Suprapubic skin (tissue), 4 donors: ENCODE measurements around the gene SYT3. TPM values are rescaled to one million over a fixed set of nuclear protein-coding genes. Genes with fewer than 3 reads are reported as not detected.

Experiments
- DNase-seq, 2 donors: peaks; one replicate each; pipeline ENCODE4 v3.0.0-alpha.2; 2019; ENCODE audit warnings: low spot score in 2 of 2
- H3K27ac ChIP-seq: fragments of 200-600 bp; sonication (generic); one replicate; pipeline ENCODE4 v1.5.1; 2019
- H3K27me3 ChIP-seq: fragments of 200-600 bp; sonication (generic); one replicate; pipeline ENCODE4 v1.5.1; 2019
- H3K36me3 ChIP-seq: fragments of 200-600 bp; sonication (generic); one replicate; pipeline ENCODE4 v1.5.1; 2019
- H3K4me1 ChIP-seq: fragments of 200-600 bp; sonication (generic); one replicate; pipeline ENCODE4 v1.5.1; 2019
- H3K4me3 ChIP-seq: fragments of 200-600 bp; sonication (generic); one replicate; pipeline ENCODE4 v1.5.1; 2019; ENCODE audit warnings: mild to moderate bottlenecking
- H3K9me3 ChIP-seq: fragments of 200-600 bp; sonication (generic); one replicate; pipeline ENCODE4 v1.5.1; 2019
- CTCF ChIP-seq, 2 donors: fragments of 200-600 bp in 1 of 2; fragments of 450-650 bp in 1 of 2; sonication (generic) in 1 of 2; IDR thresholded peaks; one replicate each; pipeline ENCODE4 v1.5.1; 2016 to 2019; ENCODE audit warnings: antibody characterized with exemption in 2 of 2, mild to moderate bottlenecking in 1 of 2, moderate library complexity in 1 of 2
- EP300 ChIP-seq: sonication (generic); formaldehyde crosslinking; IDR thresholded peaks from one replicate; pipeline ENCODE4 v1.6.1; 2017; ENCODE audit warnings: antibody characterized with exemption
- POLR2A ChIP-seq, 2 donors: fragments of 450-650 bp; IDR thresholded peaks; one replicate each; pipeline ENCODE4 v1.6.1; 2017; ENCODE audit warnings: antibody characterized with exemption in 2 of 2, mild to moderate bottlenecking in 2 of 2, moderate library complexity in 2 of 2
- POLR2AphosphoS5 ChIP-seq, 3 donors: sonication (generic); formaldehyde crosslinking; IDR thresholded peaks; one replicate each; pipeline ENCODE4 v1.6.1; 2017; ENCODE audit warnings: antibody characterized with exemption in 3 of 3
- WGBS: methylation state at CpG from one replicate; pipeline ENCODE4 v1.1.5; 2018; 5-methylcytosine and 5-hydroxymethylcytosine counted together
- total RNA-seq, 4 donors: library from RNA; depleted of rRNA; stranded (reverse); fragments of >200 nt; gene quantifications; one replicate each; pipeline ENCODE4 v1.1.0, GENCODE V29; 2016

The SYT3 gene
- total RNA-seq, 4 donors from 2014 or later, result 0.23 to 1.8 (median 0.30) TPM; not detected in 1

- no peak for TF ChIP-seq EP300
- TF ChIP-seq CTCF (IDR thresholded peaks at IDR 0.05), result no peak
- no peak for TF ChIP-seq POLR2A (IDR thresholded peaks at IDR 0.05)
- TF ChIP-seq POLR2AphosphoS5 (IDR thresholded peaks at IDR 0.05), result no peak
- no peaks in the 10 kb centered on the region for H3K36me3 ChIP-seq
- H3K4me1 ChIP-seq, result no peaks in the 10 kb centered on the region
- H3K27ac ChIP-seq, result no peak overlapping the region
- WGBS, result 100% methylated on average over 1 of the region's 14 CpGs
- H3K9me3 ChIP-seq, result peaks cover 3% of the 10 kb centered on the region
- no peak for DNase-seq
- H3K27me3 ChIP-seq, result peaks cover 16% of the 10 kb centered on the region
- no peak overlapping the region for H3K4me3 ChIP-seq
Observed at GRCh38 chr19:50629801-50630200, 9.9 kb downstream of the SYT3 start.

GRCh38 chr19:50629194-50629593 lies 10.5 kb downstream of the SYT3 start:
- Histone ChIP-seq H3K4me3 (no peak overlapping the region), H3K27ac (no peak overlapping the region), H3K36me3 (no peaks in the 10 kb centered on the region), H3K4me1 (no peaks in the 10 kb centered on the region), H3K9me3 (no peaks in the 10 kb centered on the region), H3K27me3 (peaks cover 16% of the 10 kb centered on the region)
- TF ChIP-seq CTCF (IDR thresholded peaks at IDR 0.05), result no peak
- TF ChIP-seq POLR2A (IDR thresholded peaks at IDR 0.05), result no peak
- TF ChIP-seq POLR2AphosphoS5 (IDR thresholded peaks at IDR 0.05), result no peak
- no peak for TF ChIP-seq EP300
- WGBS, result 77% methylated on average over 16 of the region's 20 CpGs
- no peak for DNase-seq

GRCh38 chr19:50628551-50628950 lies 11.1 kb downstream of the SYT3 start:
- no peaks in the 10 kb centered on the region for H3K36me3 ChIP-seq
- H3K27ac ChIP-seq, result no peak overlapping the region
- WGBS, result 90% methylated on average over 7 of the region's 7 CpGs
- no peak for TF ChIP-seq POLR2A (IDR thresholded peaks at IDR 0.05)
- no peak for TF ChIP-seq EP300
- TF ChIP-seq CTCF (IDR thresholded peaks at IDR 0.05), result no peak
- no peak for TF ChIP-seq POLR2AphosphoS5 (IDR thresholded peaks at IDR 0.05)
- H3K4me3 ChIP-seq, result no peak overlapping the region
- H3K4me1 ChIP-seq, result no peaks in the 10 kb centered on the region
- DNase-seq, result no peak
- H3K27me3 ChIP-seq, result peaks cover 12% of the 10 kb centered on the region
- H3K9me3 ChIP-seq, result no peaks in the 10 kb centered on the region

GRCh38 chr19:50628146-50628545 lies 11.5 kb downstream of the SYT3 start:
- no peaks in the 10 kb centered on the region for H3K4me1 ChIP-seq
- DNase-seq, result no peak
- H3K4me3 ChIP-seq, result no peak overlapping the region
- peaks cover 9% of the 10 kb centered on the region for H3K27me3 ChIP-seq
- no peak overlapping the region for H3K27ac ChIP-seq
- no peaks in the 10 kb centered on the region for H3K9me3 ChIP-seq
- WGBS, result 91% methylated on average over 5 of the region's 5 CpGs
- H3K36me3 ChIP-seq, result no peaks in the 10 kb centered on the region
- TF ChIP-seq POLR2A (IDR thresholded peaks at IDR 0.05), result no peak

- Histone ChIP-seq H3K4me3 (no peak overlapping the region), H3K9me3 (no peaks in the 10 kb centered on the region), H3K36me3 (no peaks in the 10 kb centered on the region), H3K27ac (no peak overlapping the region), H3K4me1 (no peaks in the 10 kb centered on the region), H3K27me3 (peaks cover 8% of the 10 kb centered on the region)
- 68% methylated on average over 4 of the region's 4 CpGs for WGBS
- TF ChIP-seq POLR2AphosphoS5 (IDR thresholded peaks at IDR 0.05) (no peak), EP300 (no peak), CTCF (IDR thresholded peaks at IDR 0.05) (no peak), POLR2A (IDR thresholded peaks at IDR 0.05) (no peak)
- no peak for DNase-seq
Observed at GRCh38 chr19:50626795-50627194, 12.9 kb downstream of the SYT3 start.

GRCh38 chr19:50626011-50626410 lies 13.7 kb downstream of the SYT3 start:
- no peak for TF ChIP-seq CTCF (IDR thresholded peaks at IDR 0.05)
- TF ChIP-seq EP300, result no peak
- no peak for TF ChIP-seq POLR2AphosphoS5 (IDR thresholded peaks at IDR 0.05)
- TF ChIP-seq POLR2A (IDR thresholded peaks at IDR 0.05), result no peak
- H3K27ac ChIP-seq, result no peak overlapping the region
- 82% methylated on average over 4 of the region's 4 CpGs for WGBS

More at GRCh38 chr19:50626011-50626410, 13.7 kb downstream of the SYT3 start:
- Histone ChIP-seq H3K27me3 (peaks cover 8% of the 10 kb centered on the region), H3K4me1 (no peaks in the 10 kb centered on the region), H3K36me3 (no peaks in the 10 kb centered on the region), H3K9me3 (no peaks in the 10 kb centered on the region), H3K4me3 (no peak overlapping the region)
- no peak for DNase-seq
